GM21825 (cell line): ENCODE results near the gene RAP1GAP.
"Not testable (repeated sequence)": the region's sequence is repeated elsewhere in the genome, so short reads cannot be mapped to it uniquely, and the experiment has no call there.

Experiments
- ATAC-seq: cut with Tn5 transposase; IDR thresholded peaks from one replicate; pipeline ENCODE4 v1.9.1; 2021; ENCODE audit warnings: mild to moderate bottlenecking, moderate library complexity; ENCODE audit not compliant: unreplicated experiment

Gene RAP1GAP

GRCh38 chr1:21574466-21575151 lies 94.5 kb downstream of the RAP1GAP start:
- ATAC-seq = no peak

GRCh38 chr1:21573971-21574465 lies 95.1 kb downstream of the RAP1GAP start:
- ATAC-seq = no peak

- no peak for ATAC-seq
These were observed 95.7 kb downstream of the RAP1GAP start for GRCh38 chr1:21573475-21573874.

GRCh38 chr1:21572735-21573277 lies 96.4 kb downstream of the RAP1GAP start:
- no peak for ATAC-seq

- no peak for ATAC-seq
These were observed 96.9 kb downstream of the RAP1GAP start for GRCh38 chr1:21572221-21572620.

- no peak for ATAC-seq
These were observed 98.3 kb downstream of the RAP1GAP start for GRCh38 chr1:21570885-21571284.

GRCh38 chr1:21570528-21570875 lies 98.7 kb downstream of the RAP1GAP start:
- no peak for ATAC-seq

GRCh38 chr1:21569820-21570527 lies 99.2 kb downstream of the RAP1GAP start:
- no peak for ATAC-seq

GRCh38 chr1:21568809-21569385 lies 100.3 kb downstream of the RAP1GAP start:
- no peak for ATAC-seq

- ATAC-seq = no peak
These were observed 101.0 kb downstream of the RAP1GAP start for GRCh38 chr1:21568006-21568746.

- no peak for ATAC-seq
These were observed 101.7 kb downstream of the RAP1GAP start for GRCh38 chr1:21567241-21568005.

- not testable (repeated sequence) for ATAC-seq
These were observed 102.8 kb downstream of the RAP1GAP start for GRCh38 chr1:21566361-21566760.

- no peak for ATAC-seq
These were observed 103.9 kb downstream of the RAP1GAP start for GRCh38 chr1:21565285-21565684.

GRCh38 chr1:21564521-21565095 lies 104.5 kb downstream of the RAP1GAP start:
- ATAC-seq = no peak

- no peak for ATAC-seq
These were observed 105.2 kb downstream of the RAP1GAP start for GRCh38 chr1:21563971-21564370.

- no peak for ATAC-seq
These were observed 106.3 kb downstream of the RAP1GAP start for GRCh38 chr1:21562896-21563295.

GRCh38 chr1:21560916-21561638 lies 108.1 kb downstream of the RAP1GAP start:
- no peak for ATAC-seq

GRCh38 chr1:21559788-21560567 lies 109.2 kb downstream of the RAP1GAP start:
- ATAC-seq = no peak
